Measurements from ENCODE around the gene CRY1. TPM values are rescaled to one million over a fixed set of nuclear protein-coding genes. Genes with fewer than 3 reads are reported as not detected.

The CRY1 gene
- total and polyA plus RNA-seq, 10 donors = 1.9 to 32.3 (median 14.2) TPM

DNA sequence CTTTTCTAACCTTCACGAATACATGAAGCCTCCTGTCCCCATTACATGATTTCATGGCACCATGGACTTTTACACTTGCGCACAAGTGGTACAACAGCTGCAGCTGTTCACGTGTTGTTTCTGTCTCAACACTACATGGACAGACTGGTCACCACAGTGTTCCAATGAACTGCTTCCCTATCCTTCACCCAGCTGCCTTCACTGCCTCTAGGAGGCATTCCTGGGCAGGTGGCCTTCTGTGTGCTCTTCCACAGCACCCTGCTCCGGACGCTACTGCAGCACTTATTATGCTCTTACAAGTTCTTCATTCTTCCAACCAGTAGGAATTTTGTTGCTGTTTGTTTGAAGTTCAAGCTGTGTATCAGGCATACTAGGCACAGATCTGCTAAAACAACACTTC, 107.9 kb downstream of the CRY1 start:
- 89 to 98% (median 96%) methylated on average over 5 of the region's 5 CpGs for WGBS, 5 donors
- H3K4me1 ChIP-seq = peaks cover 0 to 50% (median 19%) of the 10 kb centered on the region in 6 donors
- no peaks in the 10 kb centered on the region for H3K27me3 ChIP-seq (replicated peaks in 1 of 7)
- H3K36me3 ChIP-seq = no peaks in the 10 kb centered on the region
- TF ChIP-seq POLR2A (IDR thresholded peaks at IDR 0.05) = no peak
- TF ChIP-seq, protein P1, sequence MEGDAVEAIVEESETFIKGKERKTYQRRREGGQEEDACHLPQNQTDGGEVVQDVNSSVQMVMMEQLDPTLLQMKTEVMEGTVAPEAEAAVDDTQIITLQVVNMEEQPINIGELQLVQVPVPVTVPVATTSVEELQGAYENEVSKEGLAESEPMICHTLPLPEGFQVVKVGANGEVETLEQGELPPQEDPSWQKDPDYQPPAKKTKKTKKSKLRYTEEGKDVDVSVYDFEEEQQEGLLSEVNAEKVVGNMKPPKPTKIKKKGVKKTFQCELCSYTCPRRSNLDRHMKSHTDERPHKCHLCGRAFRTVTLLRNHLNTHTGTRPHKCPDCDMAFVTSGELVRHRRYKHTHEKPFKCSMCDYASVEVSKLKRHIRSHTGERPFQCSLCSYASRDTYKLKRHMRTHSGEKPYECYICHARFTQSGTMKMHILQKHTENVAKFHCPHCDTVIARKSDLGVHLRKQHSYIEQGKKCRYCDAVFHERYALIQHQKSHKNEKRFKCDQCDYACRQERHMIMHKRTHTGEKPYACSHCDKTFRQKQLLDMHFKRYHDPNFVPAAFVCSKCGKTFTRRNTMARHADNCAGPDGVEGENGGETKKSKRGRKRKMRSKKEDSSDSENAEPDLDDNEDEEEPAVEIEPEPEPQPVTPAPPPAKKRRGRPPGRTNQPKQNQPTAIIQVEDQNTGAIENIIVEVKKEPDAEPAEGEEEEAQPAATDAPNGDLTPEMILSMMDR (IDR thresholded peaks at IDR 0.05 in 8 of 11, conservative IDR thresholded peaks at IDR 0.05 in 3 of 11) = no peak
- H3K4me3 ChIP-seq = peak overlapping the region in 1 of 8 donors; percentile 83
- intact Hi-C loops (cut with DNase I; ENCODE audit: low total_unique reads) = no loop called here
- no peaks in the 10 kb centered on the region for H3K9me3 ChIP-seq
- H3K27ac ChIP-seq = no peak overlapping the region
- no peak for DNase-seq

DNA sequence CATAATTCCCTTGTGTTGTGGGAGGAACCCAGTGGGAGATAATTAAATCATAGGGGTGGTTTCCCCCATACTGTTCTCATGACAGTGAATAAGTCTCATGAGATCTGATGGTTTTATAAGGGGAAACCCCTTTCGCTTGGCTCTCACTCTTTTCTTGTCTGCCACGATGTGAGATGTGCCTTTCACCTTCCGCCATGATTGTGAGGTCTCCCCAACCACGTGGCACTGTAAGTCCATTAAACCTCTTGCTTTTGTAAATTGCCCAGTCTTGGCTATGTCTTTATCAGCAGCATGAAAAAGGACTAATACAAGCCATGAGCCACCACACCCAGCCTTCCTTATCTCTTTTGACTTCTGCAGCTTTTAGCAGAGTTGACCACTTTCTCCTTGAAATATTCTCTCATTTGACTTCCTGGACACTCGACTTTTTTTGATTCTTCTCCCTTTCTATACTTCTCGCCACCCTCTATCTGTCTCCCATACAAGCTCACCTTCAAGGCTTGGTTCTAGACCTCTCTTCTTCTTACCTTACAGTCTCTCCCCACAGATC, 108.7 kb downstream of the CRY1 start:
- intact Hi-C loops (cut with DNase I; ENCODE audit: low total_unique reads) = no loop called here
- Histone ChIP-seq H3K27ac (no peak overlapping the region), H3K4me1 (peaks cover 0 to 50% (median 19%) of the 10 kb centered on the region in 6 donors), H3K27me3 (replicated peaks in 1 of 7) (no peaks in the 10 kb centered on the region), H3K36me3 (no peaks in the 10 kb centered on the region), H3K4me3 (no peak overlapping the region), H3K9me3 (no peaks in the 10 kb centered on the region)
- WGBS, 5 donors = 81 to 86% (median 82%) methylated on average over 6 of the region's 6 CpGs
- no peak for DNase-seq
- TF ChIP-seq POLR2A (IDR thresholded peaks at IDR 0.05) (no peak), POLR2AphosphoS5 (IDR thresholded peaks at IDR 0.05) (no peak)
- TF ChIP-seq, protein P1 (IDR thresholded peaks at IDR 0.05 in 8 of 11, conservative IDR thresholded peaks at IDR 0.05 in 3 of 11) = no peak

GRCh38 chr12:106982229-106982628, 111.1 kb downstream of the CRY1 start:
- no peak overlapping the region for H3K4me3 ChIP-seq
- DNase-seq = no peak
- intact Hi-C loops (cut with DNase I; ENCODE audit: low total_unique reads) = no loop called here
- H3K9me3 ChIP-seq = no peaks in the 10 kb centered on the region
- WGBS, 5 donors = 86 to 98% (median 90%) methylated on average over 1 of the region's 1 CpG
- peak overlapping the region in 1 of 8 donors; percentile 34 for H3K27ac ChIP-seq
- H3K27me3 ChIP-seq (replicated peaks in 1 of 7) = no peaks in the 10 kb centered on the region
- TF ChIP-seq, protein P1 (IDR thresholded peaks at IDR 0.05 in 8 of 11, conservative IDR thresholded peaks at IDR 0.05 in 3 of 11) = no peak
- TF ChIP-seq POLR2AphosphoS5 (IDR thresholded peaks at IDR 0.05) (no peak), POLR2A (IDR thresholded peaks at IDR 0.05) (no peak)
- peaks cover 0 to 41% (median 16%) of the 10 kb centered on the region in 6 donors for H3K4me1 ChIP-seq
- H3K36me3 ChIP-seq = no peaks in the 10 kb centered on the region

DNA sequence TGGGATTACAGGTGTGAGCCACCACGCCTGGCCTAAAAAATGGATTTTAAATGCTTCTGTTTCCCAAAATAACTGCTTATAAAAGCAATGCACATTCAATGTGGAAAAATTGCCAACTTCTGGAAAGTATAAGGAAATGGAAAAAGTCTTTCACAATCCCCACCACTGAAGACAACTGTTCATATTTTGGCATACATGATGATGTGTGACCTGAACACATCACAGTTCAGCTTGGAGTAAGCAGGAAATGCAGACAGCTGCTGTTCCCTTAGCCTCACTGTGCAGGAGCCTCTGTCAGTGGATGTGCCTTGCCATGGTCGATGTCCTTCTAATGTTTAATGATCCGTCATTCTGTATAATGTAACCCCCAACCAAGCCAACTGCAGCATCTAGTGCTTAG, 111.6 kb downstream of the CRY1 start:
- Histone ChIP-seq H3K9me3 (no peaks in the 10 kb centered on the region), H3K27me3 (replicated peaks in 1 of 7) (no peaks in the 10 kb centered on the region), H3K36me3 (no peaks in the 10 kb centered on the region), H3K4me1 (peaks cover 0 to 39% (median 15%) of the 10 kb centered on the region in 6 donors), H3K27ac (peak overlapping the region in 2 of 8 donors; percentile 27 to 34), H3K4me3 (no peak overlapping the region)
- intact Hi-C loops (cut with DNase I; ENCODE audit: low total_unique reads) = no loop called here
- DNase-seq = no peak
- TF ChIP-seq POLR2A (IDR thresholded peaks at IDR 0.05) (no peak), POLR2AphosphoS5 (IDR thresholded peaks at IDR 0.05) (peak in 1 of 3 donors; percentile 50)
- WGBS, 5 donors = 80 to 93% (median 84%) methylated on average over 3 of the region's 3 CpGs

All from spleen (tissue), 11 donors.